ENCODE measurements around the gene AQP7.
"Not testable (repeated sequence)": the region's sequence is repeated elsewhere in the genome, so short reads cannot be mapped to it uniquely, and the experiment has no call there.

AQP7 gene

DNA sequence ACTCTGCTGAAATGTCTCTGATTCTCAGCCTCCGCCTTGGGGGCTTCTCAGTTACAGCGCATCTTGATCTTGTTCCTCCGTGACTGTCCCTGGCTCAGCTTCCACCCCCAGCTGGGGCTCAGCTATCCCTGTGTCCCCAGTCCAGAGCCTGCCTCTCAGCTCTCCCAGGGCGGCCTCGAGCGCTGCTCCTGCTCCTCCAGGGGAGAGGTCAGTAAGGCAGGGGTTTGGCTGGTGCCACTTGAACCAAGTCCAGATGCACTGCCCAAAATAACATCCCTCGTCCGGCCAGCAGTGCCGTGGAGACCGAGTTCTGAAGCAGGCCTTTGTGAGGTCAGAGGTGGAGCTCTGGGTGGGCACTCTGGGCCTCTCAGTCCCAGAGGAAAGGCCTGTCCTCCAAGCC, at the start of gene AQP7:
Gene AQP7 (minus strand): TSS at position 198 of the 400 bp plus-strand sequence. CDS start 1,306 bp downstream, outside the sequence.
- POLR2A ChIA-PET; DNase-seq (ENCODE audit: extremely low spot score): not testable (repeated sequence)
- CTCF ChIA-PET, result interaction anchor here (0.6 to 5.3 kb wide), 8 partner anchors 7 to 319 kb away, joined by 3 to 58 read pairs (median 6); no protein-coding TSS in a partner anchor

DNA sequence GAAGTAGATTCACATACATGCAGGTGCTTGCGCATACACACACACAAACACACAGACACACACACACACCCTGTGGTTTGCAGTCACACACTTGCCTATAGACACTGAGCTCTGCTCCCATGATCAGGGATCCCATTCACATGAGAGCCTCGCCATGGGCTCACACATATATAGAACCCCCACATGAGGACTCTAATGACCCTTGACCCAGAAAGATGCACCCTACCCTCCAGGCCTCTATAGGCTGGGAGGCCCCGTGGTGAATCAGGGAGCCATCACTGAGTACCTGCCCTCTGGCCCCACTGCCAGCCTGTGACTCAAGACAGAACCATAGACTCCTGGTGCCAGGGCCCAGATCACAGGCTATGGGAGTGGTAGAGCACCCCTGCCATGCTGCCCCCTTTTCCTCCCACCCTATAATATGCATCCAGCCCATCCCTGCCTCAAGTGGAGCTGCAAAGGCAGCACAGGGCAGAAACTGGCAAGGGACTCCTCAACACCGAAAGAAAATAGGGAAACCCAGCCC, 48.3 kb upstream of the AQP7 start:
- ChIA-PET POLR2A (interaction anchor here (1.3 kb wide), 1 partner anchor 14 kb away, joined by 4 read pairs; no protein-coding TSS in a partner anchor), CTCF (interaction anchor here (0.8 to 11.3 kb wide), 8 partner anchors 9 to 76 kb away, joined by 3 to 174 read pairs (median 20); partner anchors contain the start of gene NOL6)
- no peak for DNase-seq (ENCODE audit: extremely low spot score)
- TF ChIP-seq, protein P1, sequence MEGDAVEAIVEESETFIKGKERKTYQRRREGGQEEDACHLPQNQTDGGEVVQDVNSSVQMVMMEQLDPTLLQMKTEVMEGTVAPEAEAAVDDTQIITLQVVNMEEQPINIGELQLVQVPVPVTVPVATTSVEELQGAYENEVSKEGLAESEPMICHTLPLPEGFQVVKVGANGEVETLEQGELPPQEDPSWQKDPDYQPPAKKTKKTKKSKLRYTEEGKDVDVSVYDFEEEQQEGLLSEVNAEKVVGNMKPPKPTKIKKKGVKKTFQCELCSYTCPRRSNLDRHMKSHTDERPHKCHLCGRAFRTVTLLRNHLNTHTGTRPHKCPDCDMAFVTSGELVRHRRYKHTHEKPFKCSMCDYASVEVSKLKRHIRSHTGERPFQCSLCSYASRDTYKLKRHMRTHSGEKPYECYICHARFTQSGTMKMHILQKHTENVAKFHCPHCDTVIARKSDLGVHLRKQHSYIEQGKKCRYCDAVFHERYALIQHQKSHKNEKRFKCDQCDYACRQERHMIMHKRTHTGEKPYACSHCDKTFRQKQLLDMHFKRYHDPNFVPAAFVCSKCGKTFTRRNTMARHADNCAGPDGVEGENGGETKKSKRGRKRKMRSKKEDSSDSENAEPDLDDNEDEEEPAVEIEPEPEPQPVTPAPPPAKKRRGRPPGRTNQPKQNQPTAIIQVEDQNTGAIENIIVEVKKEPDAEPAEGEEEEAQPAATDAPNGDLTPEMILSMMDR (IDR thresholded peaks at IDR 0.05; ENCODE audit: control extremely low read depth, extremely low read depth, low read depth, missing control alignments), result no peak

DNA sequence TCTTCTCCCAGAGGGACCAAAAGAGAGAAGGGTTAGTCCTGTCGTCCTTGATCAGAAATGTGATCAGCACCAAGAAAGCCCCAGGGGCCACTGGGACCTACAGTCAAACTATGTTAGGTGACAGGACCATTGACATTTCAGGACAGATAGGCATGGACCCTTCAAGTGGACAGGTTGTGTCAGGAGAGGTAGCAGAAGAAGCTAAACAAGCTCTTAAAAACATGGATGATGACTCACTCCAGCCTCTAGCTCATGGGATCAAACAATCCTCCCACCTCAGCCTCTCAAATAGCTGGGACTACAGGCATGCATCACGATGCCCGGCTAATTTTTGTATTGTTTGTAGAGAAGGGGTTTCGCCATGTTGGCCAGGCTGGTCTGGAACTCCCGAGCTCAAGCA, 47.3 kb upstream of the AQP7 start:
- DNase-seq (ENCODE audit: extremely low spot score), result no peak
- ChIA-PET POLR2A (no interaction called here), CTCF (interaction anchor here (0.8 to 11.3 kb wide), 6 partner anchors 12 to 42 kb away, joined by 3 to 174 read pairs (median 4); no protein-coding TSS in a partner anchor)
- TF ChIP-seq, protein P1 (IDR thresholded peaks at IDR 0.05; ENCODE audit: control extremely low read depth, extremely low read depth, low read depth, missing control alignments), result no peak

DNA sequence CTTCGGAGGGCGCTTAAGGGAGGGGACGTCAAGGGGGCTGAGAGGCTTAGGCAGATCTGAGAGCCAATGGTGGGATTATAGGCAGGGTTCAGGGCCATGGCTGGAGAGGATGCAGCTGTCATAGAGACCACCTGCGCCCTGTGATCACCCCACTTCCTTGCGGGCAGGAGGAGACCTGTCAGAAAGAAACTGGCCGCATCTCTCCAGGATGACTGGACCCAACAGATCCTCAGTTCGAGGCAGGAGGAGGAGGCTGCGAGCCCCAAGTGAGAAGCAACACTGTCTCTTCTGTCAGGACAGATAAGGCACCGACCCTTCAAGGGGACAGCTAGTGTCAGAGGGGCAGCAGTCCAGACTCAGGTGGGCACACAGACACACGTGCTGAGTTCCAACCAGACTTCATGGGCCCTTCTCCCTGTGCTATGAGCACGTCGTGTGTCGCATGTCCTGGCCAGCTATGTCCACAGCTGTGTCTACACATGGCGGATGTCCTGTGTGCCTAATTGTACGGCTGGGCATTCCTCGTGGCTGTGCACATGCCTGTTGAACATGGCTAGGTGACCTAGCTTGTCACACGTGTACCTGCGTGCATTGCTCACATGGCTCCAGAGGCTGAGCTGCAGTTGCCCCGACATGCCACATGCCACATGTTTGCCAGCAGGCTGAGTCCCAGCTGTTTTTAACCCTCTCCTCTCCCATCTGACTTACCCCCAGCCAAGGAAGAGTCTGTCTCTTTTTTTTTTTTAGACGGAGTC, 45.6 kb upstream of the AQP7 start:
- CTCF ChIA-PET, result interaction anchor here (0.8 to 11.3 kb wide), 12 partner anchors 11 to 92 kb away, joined by 3 to 174 read pairs (median 4); no protein-coding TSS in a partner anchor
- TF ChIP-seq, protein P1 (IDR thresholded peaks at IDR 0.05; ENCODE audit: control extremely low read depth, extremely low read depth, low read depth, missing control alignments), result no peak
- DNase-seq (ENCODE audit: extremely low spot score), result peak; percentile 39
- POLR2A ChIA-PET, result no interaction called here

DNA sequence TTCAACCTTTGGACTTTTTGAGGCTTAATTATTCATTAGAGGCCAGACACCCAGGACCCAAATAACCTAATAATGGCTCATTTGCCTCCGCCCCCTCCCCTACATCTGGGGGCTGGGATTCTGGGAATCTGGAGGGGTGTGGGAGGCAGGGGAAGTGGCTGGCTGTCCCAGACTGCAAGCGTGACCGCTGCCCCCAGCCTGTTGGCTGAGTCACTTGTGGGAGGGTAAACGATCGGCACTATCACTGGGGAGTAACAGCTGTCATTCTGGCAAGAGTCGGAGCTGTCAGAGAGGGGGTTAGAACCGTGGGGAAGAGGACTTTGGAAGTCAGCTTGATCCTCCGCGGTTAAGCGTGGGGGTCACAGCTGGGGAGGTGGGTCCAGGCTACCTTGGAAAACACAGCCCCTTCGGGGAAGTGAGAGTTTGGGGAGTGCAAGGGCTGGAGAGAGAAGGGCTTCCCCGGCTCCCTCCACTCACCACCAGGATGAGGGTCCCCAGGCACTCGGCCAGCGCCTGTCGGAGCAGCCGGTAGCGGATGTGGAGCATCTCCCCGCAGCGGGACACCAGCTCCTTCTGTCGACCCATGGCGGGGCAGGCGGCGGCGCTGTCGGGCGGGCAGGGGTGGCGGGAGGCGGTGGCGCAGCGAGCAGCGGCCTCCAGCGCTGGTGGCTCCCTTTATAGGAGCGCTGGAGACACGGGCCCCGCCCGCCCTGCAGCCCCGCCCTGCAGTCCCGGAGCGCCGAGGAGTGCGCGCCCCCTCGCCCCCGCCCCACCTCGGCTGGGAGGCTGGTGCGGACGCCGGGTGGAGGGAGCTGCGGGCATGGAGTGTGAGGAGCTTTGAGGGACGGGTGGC, 44.8 kb upstream of the AQP7 start, which contains the start of gene AQP3:
Gene AQP3 (minus strand): TSS at position 648 of the 853 bp plus-strand sequence. CDS start 63 bp downstream, at position 585.
- TF ChIP-seq, protein P1 (IDR thresholded peaks at IDR 0.05; ENCODE audit: control extremely low read depth, extremely low read depth, low read depth, missing control alignments), result peak; percentile 22
- POLR2A ChIA-PET, result interaction anchor here (1.7 kb wide), 1 partner anchor 27 kb away, joined by 6 read pairs; the partner anchor contains the start of gene NOL6
- DNase-seq (ENCODE audit: extremely low spot score), result peak; percentile 65
- CTCF ChIA-PET, result interaction anchor here (0.8 to 11.3 kb wide), 14 partner anchors 10 to 91 kb away, joined by 3 to 174 read pairs (median 4); partner anchors contain the start of gene NOL6

DNA sequence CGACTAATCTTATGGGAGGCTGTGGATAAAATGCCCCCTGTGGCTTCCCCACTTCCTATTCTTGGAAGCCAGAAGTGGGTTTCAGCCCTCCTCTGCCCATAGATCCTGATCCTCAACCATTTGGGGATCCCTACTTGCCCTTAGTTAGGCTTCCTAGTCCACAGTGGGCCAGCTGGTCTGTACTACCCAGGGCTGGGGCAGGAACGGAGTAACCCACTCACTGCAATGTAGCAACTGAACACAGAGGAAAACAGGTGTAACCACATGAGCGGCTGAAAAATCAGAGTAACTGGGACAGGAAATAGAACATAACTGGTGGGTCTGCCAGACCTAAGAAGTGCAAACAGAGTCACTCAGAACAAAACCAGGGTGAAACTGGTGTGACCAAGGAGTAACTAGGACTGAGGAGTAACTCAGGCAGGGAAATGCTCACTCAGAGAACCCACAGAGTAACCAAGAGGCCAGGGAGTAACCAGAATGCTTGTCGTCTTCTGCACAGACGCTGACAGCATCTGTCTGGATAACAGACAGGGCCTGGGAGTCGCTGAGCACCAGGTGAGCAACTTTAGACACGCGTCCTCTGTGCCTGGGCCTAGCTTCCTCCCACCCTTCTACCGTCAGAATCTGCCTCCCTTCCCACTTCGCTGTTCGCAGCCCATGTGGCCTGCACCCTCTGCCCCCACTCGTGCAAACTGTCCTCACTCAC, 44.0 kb upstream of the AQP7 start:
- POLR2A ChIA-PET, result interaction anchor here (1.7 kb wide), 1 partner anchor 27 kb away, joined by 6 read pairs; the partner anchor contains the start of gene NOL6
- TF ChIP-seq, protein P1 (IDR thresholded peaks at IDR 0.05; ENCODE audit: control extremely low read depth, extremely low read depth, low read depth, missing control alignments), result no peak
- CTCF ChIA-PET, result interaction anchor here (0.8 to 11.3 kb wide), 4 partner anchors 9 to 28 kb away, joined by 3 to 174 read pairs (median 6); partner anchors contain the start of gene NOL6
- DNase-seq (ENCODE audit: extremely low spot score), result peak; percentile 78
